ENCODE measurements around the gene KIF16B.

Gene KIF16B

DNA sequence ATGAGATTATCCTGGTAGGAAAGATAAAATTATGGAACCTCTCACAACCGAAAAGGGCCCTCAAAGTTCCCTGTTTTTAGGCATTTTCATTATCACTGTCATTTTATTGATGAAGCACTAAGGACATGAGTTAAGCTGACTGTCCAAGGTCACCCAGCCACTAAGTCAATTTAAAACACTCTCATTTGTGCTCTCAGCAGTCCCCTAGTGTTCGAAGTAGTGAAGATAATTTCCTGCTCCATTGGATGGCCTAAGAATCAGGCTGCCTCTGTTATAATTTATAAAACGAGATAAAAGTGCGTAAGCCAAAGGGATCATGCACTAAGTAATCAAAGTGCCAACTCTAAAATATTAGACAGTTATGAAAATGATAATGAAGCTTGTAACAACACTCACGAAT, 169.1 kb downstream of the KIF16B start:
- H3K4me2 ChIP-seq (ENCODE audit: low read length), result no peak overlapping the region
- no peak overlapping the region for H3K9ac ChIP-seq (ENCODE audit: low read length)
- H4K20me1 ChIP-seq (ENCODE audit: insufficient read depth, low read length), result no peaks in the 10 kb centered on the region
- no peaks in the 10 kb centered on the region for H3K27me3 ChIP-seq (ENCODE audit: low read depth, low read length)
- peaks cover 14% of the 10 kb centered on the region for H3K36me3 ChIP-seq (replicated peaks; ENCODE audit: low read depth, low read length)
- H3K4me1 ChIP-seq (ENCODE audit: low read length), result no peaks in the 10 kb centered on the region
- H3K4me3 ChIP-seq (ENCODE audit: low read length), result no peak overlapping the region
- TF ChIP-seq EZH2phosphoT487 (IDR thresholded peaks at IDR 0.05; ENCODE audit: low read depth), result no peak
- TF ChIP-seq, protein P1, sequence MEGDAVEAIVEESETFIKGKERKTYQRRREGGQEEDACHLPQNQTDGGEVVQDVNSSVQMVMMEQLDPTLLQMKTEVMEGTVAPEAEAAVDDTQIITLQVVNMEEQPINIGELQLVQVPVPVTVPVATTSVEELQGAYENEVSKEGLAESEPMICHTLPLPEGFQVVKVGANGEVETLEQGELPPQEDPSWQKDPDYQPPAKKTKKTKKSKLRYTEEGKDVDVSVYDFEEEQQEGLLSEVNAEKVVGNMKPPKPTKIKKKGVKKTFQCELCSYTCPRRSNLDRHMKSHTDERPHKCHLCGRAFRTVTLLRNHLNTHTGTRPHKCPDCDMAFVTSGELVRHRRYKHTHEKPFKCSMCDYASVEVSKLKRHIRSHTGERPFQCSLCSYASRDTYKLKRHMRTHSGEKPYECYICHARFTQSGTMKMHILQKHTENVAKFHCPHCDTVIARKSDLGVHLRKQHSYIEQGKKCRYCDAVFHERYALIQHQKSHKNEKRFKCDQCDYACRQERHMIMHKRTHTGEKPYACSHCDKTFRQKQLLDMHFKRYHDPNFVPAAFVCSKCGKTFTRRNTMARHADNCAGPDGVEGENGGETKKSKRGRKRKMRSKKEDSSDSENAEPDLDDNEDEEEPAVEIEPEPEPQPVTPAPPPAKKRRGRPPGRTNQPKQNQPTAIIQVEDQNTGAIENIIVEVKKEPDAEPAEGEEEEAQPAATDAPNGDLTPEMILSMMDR (IDR thresholded peaks at IDR 0.05; ENCODE audit: low read depth, low read length), result peak; percentile 12; the same call in 1 of the 2 replicates
- H3K79me2 ChIP-seq (ENCODE audit: low read length), result no peaks in the 10 kb centered on the region
- H2AFZ ChIP-seq (ENCODE audit: low read depth, low read length), result no peak overlapping the region
- H3K27ac ChIP-seq (ENCODE audit: low read length), result no peak overlapping the region
- no peaks in the 10 kb centered on the region for H3K9me3 ChIP-seq (ENCODE audit: insufficient read depth, low read length)

DNA sequence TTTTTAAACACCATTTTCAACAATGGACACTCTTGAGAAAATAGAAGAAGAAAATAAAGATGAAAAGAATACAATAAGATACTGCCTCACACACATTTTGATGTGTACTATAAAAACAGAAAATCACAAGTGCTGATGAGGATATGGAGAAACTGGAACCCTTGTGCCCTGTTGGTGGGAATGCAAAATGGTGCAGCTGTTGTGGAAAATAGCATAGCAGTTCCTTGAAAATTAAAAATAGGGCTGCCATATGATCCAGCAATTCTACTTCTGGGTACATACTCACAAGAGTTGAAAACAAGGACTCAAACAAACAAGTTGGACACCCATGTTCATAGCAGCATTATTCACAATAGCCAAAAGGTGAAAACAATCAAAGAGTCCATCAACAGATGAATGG, 173.0 kb downstream of the KIF16B start:
- H3K36me3 ChIP-seq (replicated peaks; ENCODE audit: low read depth, low read length), result peaks cover 14% of the 10 kb centered on the region
- no peak overlapping the region for H3K4me2 ChIP-seq (ENCODE audit: low read length)
- no peak overlapping the region for H2AFZ ChIP-seq (ENCODE audit: low read depth, low read length)
- no peaks in the 10 kb centered on the region for H3K27me3 ChIP-seq (ENCODE audit: low read depth, low read length)
- H3K9ac ChIP-seq (ENCODE audit: low read length), result no peak overlapping the region
- H3K4me1 ChIP-seq (ENCODE audit: low read length), result no peaks in the 10 kb centered on the region
- H3K9me3 ChIP-seq (ENCODE audit: insufficient read depth, low read length), result no peaks in the 10 kb centered on the region
- no peaks in the 10 kb centered on the region for H4K20me1 ChIP-seq (ENCODE audit: insufficient read depth, low read length)
- H3K27ac ChIP-seq (ENCODE audit: low read length), result no peak overlapping the region
- no peak overlapping the region for H3K4me3 ChIP-seq (ENCODE audit: low read length)
- TF ChIP-seq, protein P1 (IDR thresholded peaks at IDR 0.05; ENCODE audit: low read depth, low read length), result no peak
- no peak for TF ChIP-seq EZH2phosphoT487 (IDR thresholded peaks at IDR 0.05; ENCODE audit: low read depth)
- no peaks in the 10 kb centered on the region for H3K79me2 ChIP-seq (ENCODE audit: low read length)

DNA sequence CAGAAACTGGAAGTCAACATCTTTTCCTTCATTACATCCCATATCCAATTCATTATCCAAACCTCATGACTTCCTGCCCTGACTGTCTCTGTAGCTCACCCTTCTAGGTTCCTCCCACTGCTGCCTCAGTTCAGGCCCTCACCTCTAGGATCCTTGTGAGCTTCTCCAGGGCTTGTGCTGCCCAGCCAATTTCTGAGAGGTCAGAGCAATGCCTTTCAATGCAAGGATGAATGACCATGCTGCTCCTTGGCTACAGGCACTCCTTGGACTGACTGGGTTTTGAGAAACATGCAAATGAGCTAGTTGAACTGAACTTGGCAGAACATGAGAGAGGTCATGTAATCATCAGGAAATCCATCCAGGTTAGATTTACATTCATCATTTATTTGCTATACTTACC, 173.4 kb downstream of the KIF16B start:
- H3K4me2 ChIP-seq (ENCODE audit: low read length), result no peak overlapping the region
- H3K4me3 ChIP-seq (ENCODE audit: low read length), result no peak overlapping the region
- no peak overlapping the region for H3K27ac ChIP-seq (ENCODE audit: low read length)
- no peak overlapping the region for H2AFZ ChIP-seq (ENCODE audit: low read depth, low read length)
- H3K9ac ChIP-seq (ENCODE audit: low read length), result no peak overlapping the region
- no peaks in the 10 kb centered on the region for H3K4me1 ChIP-seq (ENCODE audit: low read length)
- H4K20me1 ChIP-seq (ENCODE audit: insufficient read depth, low read length), result no peaks in the 10 kb centered on the region
- TF ChIP-seq EZH2phosphoT487 (IDR thresholded peaks at IDR 0.05; ENCODE audit: low read depth), result no peak
- TF ChIP-seq, protein P1 (IDR thresholded peaks at IDR 0.05; ENCODE audit: low read depth, low read length), result no peak
- H3K79me2 ChIP-seq (ENCODE audit: low read length), result no peaks in the 10 kb centered on the region
- peaks cover 14% of the 10 kb centered on the region for H3K36me3 ChIP-seq (replicated peaks; ENCODE audit: low read depth, low read length)
- no peaks in the 10 kb centered on the region for H3K9me3 ChIP-seq (ENCODE audit: insufficient read depth, low read length)
- H3K27me3 ChIP-seq (ENCODE audit: low read depth, low read length), result no peaks in the 10 kb centered on the region

DNA sequence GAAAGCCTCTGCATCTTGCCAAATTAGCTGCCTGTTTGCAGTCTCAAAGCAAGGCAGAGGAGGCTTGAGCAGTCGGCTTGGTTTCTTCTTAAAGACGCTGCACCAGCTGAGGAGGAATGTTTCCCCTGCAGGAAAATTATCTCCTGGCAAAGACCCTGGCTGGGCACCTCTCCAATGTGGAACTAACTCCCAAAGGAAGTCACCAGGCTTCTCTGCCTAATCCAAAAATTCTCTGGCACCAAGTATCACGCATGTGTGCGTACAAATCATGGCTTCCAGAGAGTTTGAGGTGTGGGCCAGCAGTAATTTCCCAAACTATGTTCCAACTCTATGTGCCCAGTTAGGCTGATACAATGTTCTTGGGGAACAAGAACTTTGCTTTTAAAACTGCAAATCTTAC, 176.2 kb downstream of the KIF16B start:
- H3K79me2 ChIP-seq (ENCODE audit: low read length), result no peaks in the 10 kb centered on the region
- H3K4me1 ChIP-seq (ENCODE audit: low read length), result peaks cover 20% of the 10 kb centered on the region
- H3K9me3 ChIP-seq (ENCODE audit: insufficient read depth, low read length), result no peaks in the 10 kb centered on the region
- H2AFZ ChIP-seq (ENCODE audit: low read depth, low read length), result no peak overlapping the region
- no peak overlapping the region for H3K27ac ChIP-seq (ENCODE audit: low read length)
- H4K20me1 ChIP-seq (ENCODE audit: insufficient read depth, low read length), result no peaks in the 10 kb centered on the region
- TF ChIP-seq EZH2phosphoT487 (IDR thresholded peaks at IDR 0.05; ENCODE audit: low read depth), result no peak
- TF ChIP-seq, protein P1 (IDR thresholded peaks at IDR 0.05; ENCODE audit: low read depth, low read length), result no peak
- H3K36me3 ChIP-seq (replicated peaks; ENCODE audit: low read depth, low read length), result peaks cover 14% of the 10 kb centered on the region
- no peak overlapping the region for H3K9ac ChIP-seq (ENCODE audit: low read length)
- no peak overlapping the region for H3K4me2 ChIP-seq (ENCODE audit: low read length)
- H3K27me3 ChIP-seq (ENCODE audit: low read depth, low read length), result no peaks in the 10 kb centered on the region
- H3K4me3 ChIP-seq (ENCODE audit: low read length), result no peak overlapping the region
